ENCODE data around the gene GNB1L. TPM values are rescaled to one million over a fixed set of nuclear protein-coding genes. Genes with fewer than 3 reads are reported as not detected.

Gene GNB1L
- total and polyA plus RNA-seq, 9 of the 15 experiments (the other 6 are each of a cell fraction or from before 2014, with no cell fraction given) = 0.56 to 50.5 (median 10.2) TPM

- TF ChIP-seq NKRF (IDR thresholded peaks at IDR 0.05; ENCODE audit: borderline replicate concordance) = no peak
- peak; percentile 20; the same call in 1 of the 2 replicates for TF ChIP-seq BRD4 (IDR thresholded peaks at IDR 0.05)
- TF ChIP-seq ATF1 (CRISPR knock-in tag; IDR thresholded peaks at IDR 0.05) = 0 out of 2 replicates have a peak, but pooled peaks have one; percentile 4
- no peak for TF ChIP-seq ATF1 (tag; IDR thresholded peaks at IDR 0.05)
- no peak for TF ChIP-seq HBP1 (CRISPR knock-in tag; IDR thresholded peaks at IDR 0.05)
- no peak for TF ChIP-seq BRF2 (IDR thresholded peaks at IDR 0.05; ENCODE audit: borderline replicate concordance, insufficient read depth, insufficient read length)
- no peak for TF ChIP-seq KDM4B (IDR thresholded peaks at IDR 0.05; ENCODE audit: borderline replicate concordance in 2 of 2, low read depth in 1 of 2)
- TF ChIP-seq BRCA1 (IDR thresholded peaks at IDR 0.05) = no peak
- no peak for TF ChIP-seq BRCA1 (CRISPR knock-in tag; IDR thresholded peaks at IDR 0.05)
- no peak for TF ChIP-seq SP1 (CRISPR knock-in tag; IDR thresholded peaks at IDR 0.05)
- TF ChIP-seq CBFA2T3 (IDR thresholded peaks at IDR 0.05) = no peak
- TF ChIP-seq ZNF655 (CRISPR knock-in tag; IDR thresholded peaks at IDR 0.05) = no peak
- TF ChIP-seq ZBTB26 (CRISPR knock-in tag; IDR thresholded peaks at IDR 0.05) = no peak
- TF ChIP-seq RBM22 (IDR thresholded peaks at IDR 0.05; ENCODE audit: low read depth, low read length, poor library complexity, severe bottlenecking) = no peak
- TF ChIP-seq SRF (CRISPR knock-in tag; IDR thresholded peaks at IDR 0.05) = no peak
- no peak for TF ChIP-seq U2AF2 (optimal IDR thresholded peaks at IDR 0.05; ENCODE audit: low read depth, low read length)
- no peak for TF ChIP-seq CBX5 (IDR thresholded peaks at IDR 0.05; ENCODE audit: borderline replicate concordance, low read depth)
Observed at GRCh38 chr22:19757140-19757984, 97.3 kb downstream of the GNB1L start (continued).
